ENCODE measurements around the gene CCDC120. TPM values are rescaled to one million over a fixed set of nuclear protein-coding genes. Genes with fewer than 3 reads are reported as not detected.

Gene CCDC120
- polyA plus RNA-seq, 3 donors, result 0.11 to 0.89 TPM; not detected in 1

GRCh38 chrX:49069038-49069437 lies 10.2 kb downstream of the CCDC120 start:
- peaks cover 10% of the 10 kb centered on the region in 2 donors for H3K4me1 ChIP-seq (ENCODE audit: control insufficient read depth in 1 of 2, insufficient read depth in 2 of 2, low read length in 2 of 2)
- WGBS (ENCODE audit: insufficient coverage), result no CpG with 5 or more reads among the region's 11 CpGs
- H3K27me3 Mint-ChIP-seq (ENCODE audit: low read depth in 3 of 3), result peaks cover 2 to 11% (median 2%) of the 10 kb centered on the region in 3 donors
- H3K27ac Mint-ChIP-seq, result no peak overlapping the region
- no peak overlapping the region for H3K4me2 ChIP-seq (replicated peaks; ENCODE audit: extremely low read depth, low read length, poor library complexity, severe bottlenecking)
- no peaks in the 10 kb centered on the region for H3K36me3 Mint-ChIP-seq
- H3K27me3 ChIP-seq (ENCODE audit: control insufficient read depth in 2 of 2, insufficient read depth in 2 of 2, low read length in 2 of 2), result no peaks in the 10 kb centered on the region
- H3K79me2 ChIP-seq (ENCODE audit: insufficient read depth, low read length), result no peaks in the 10 kb centered on the region
- H3K9ac ChIP-seq (ENCODE audit: insufficient read depth, low read length, poor library complexity, severe bottlenecking), result no peak overlapping the region
- no peak overlapping the region for H3K4me3 ChIP-seq (replicated peaks in 1 of 3; ENCODE audit: low read depth in 2 of 3, low read length in 3 of 3)
- H3K36me3 ChIP-seq (replicated peaks in 1 of 2; ENCODE audit: control insufficient read depth in 1 of 2, insufficient read depth in 2 of 2, low read length in 2 of 2), result no peaks in the 10 kb centered on the region
- DNase-seq, result no peak
- H3K4me3 Mint-ChIP-seq, result no peak overlapping the region
- TF ChIP-seq CTCF (IDR thresholded peaks at IDR 0.05), result no peak
- H3K9me3 ChIP-seq (replicated peaks in 1 of 2; ENCODE audit: control insufficient read depth in 1 of 2, insufficient read depth in 1 of 2, low read length in 2 of 2), result no peaks in the 10 kb centered on the region
- no peak overlapping the region for H2AFZ ChIP-seq (ENCODE audit: insufficient read depth, low read depth, low read length, poor library complexity, severe bottlenecking)
- intact Hi-C loops (cut with micrococcal nuclease), result no loop called here
- no peak overlapping the region for H3K27ac ChIP-seq (ENCODE audit: low read depth in 1 of 2, low read length in 2 of 2)
- peaks cover 0 to 10% (median 6%) of the 10 kb centered on the region in 7 donors for H3K9me3 Mint-ChIP-seq
- H3K4me1 Mint-ChIP-seq, result peaks cover 13% of the 10 kb centered on the region
- no peaks in the 10 kb centered on the region for H4K20me1 ChIP-seq (ENCODE audit: insufficient read depth, low read length)

GRCh38 chrX:49070988-49071387 lies 12.2 kb downstream of the CCDC120 start:
- H3K27me3 Mint-ChIP-seq (ENCODE audit: low read depth in 3 of 3), result peaks cover 2 to 11% (median 2%) of the 10 kb centered on the region in 3 donors
- no peak overlapping the region for H3K27ac Mint-ChIP-seq
- no peak for TF ChIP-seq CTCF (IDR thresholded peaks at IDR 0.05)
- no peaks in the 10 kb centered on the region for H4K20me1 ChIP-seq (ENCODE audit: insufficient read depth, low read length)
- no peak for DNase-seq
- peaks cover 15 to 16% of the 10 kb centered on the region in 2 donors for H3K4me1 ChIP-seq (ENCODE audit: control insufficient read depth in 1 of 2, insufficient read depth in 2 of 2, low read length in 2 of 2)
- peaks cover 6 to 7% of the 10 kb centered on the region in 2 donors for H3K36me3 Mint-ChIP-seq
- intact Hi-C loops (cut with micrococcal nuclease), result no loop called here
- H3K9me3 ChIP-seq (replicated peaks in 1 of 2; ENCODE audit: control insufficient read depth in 1 of 2, insufficient read depth in 1 of 2, low read length in 2 of 2), result no peaks in the 10 kb centered on the region
- no peak overlapping the region for H2AFZ ChIP-seq (ENCODE audit: insufficient read depth, low read depth, low read length, poor library complexity, severe bottlenecking)
- no peaks in the 10 kb centered on the region for H3K27me3 ChIP-seq (ENCODE audit: control insufficient read depth in 2 of 2, insufficient read depth in 2 of 2, low read length in 2 of 2)
- peaks cover 10 to 11% of the 10 kb centered on the region in 2 donors for H3K36me3 ChIP-seq (replicated peaks in 1 of 2; ENCODE audit: control insufficient read depth in 1 of 2, insufficient read depth in 2 of 2, low read length in 2 of 2)
- H3K4me2 ChIP-seq (replicated peaks; ENCODE audit: extremely low read depth, low read length, poor library complexity, severe bottlenecking), result no peak overlapping the region
- peaks cover 0 to 11% (median 6%) of the 10 kb centered on the region in 7 donors for H3K9me3 Mint-ChIP-seq
- H3K27ac ChIP-seq (ENCODE audit: low read depth in 1 of 2, low read length in 2 of 2), result no peak overlapping the region
- WGBS (ENCODE audit: insufficient coverage), result no CpG with 5 or more reads among the region's 4 CpGs
- H3K79me2 ChIP-seq (ENCODE audit: insufficient read depth, low read length), result no peaks in the 10 kb centered on the region
- H3K4me3 ChIP-seq (replicated peaks in 1 of 3; ENCODE audit: low read depth in 2 of 3, low read length in 3 of 3), result no peak overlapping the region
- no peak overlapping the region for H3K9ac ChIP-seq (ENCODE audit: insufficient read depth, low read length, poor library complexity, severe bottlenecking)
- no peak overlapping the region for H3K4me3 Mint-ChIP-seq
- peaks cover 19% of the 10 kb centered on the region for H3K4me1 Mint-ChIP-seq

All from CD14-positive monocyte (primary cell).